HepG2 (cell line): ENCODE data around the gene DNAJC7. TPM values are rescaled to one million over a fixed set of nuclear protein-coding genes. Genes with fewer than 3 reads are reported as not detected.

Experiments used
- CBX2 ChIP-seq, 2 experiments: fragments of 200-600 bp in 1 of 2; sonication (generic); formaldehyde crosslinking in 1 of 2; IDR thresholded peaks; 2 replicates each; pipeline versions ENCODE4 v1.7.0 to v1.8.1; 2018 to 2022; ENCODE audit warnings: low read depth in 2 of 2, low read length in 1 of 2, mild to moderate bottlenecking in 1 of 2, missing genetic modification reagents in 1 of 2
- CC2D1A ChIP-seq: sonication (generic); formaldehyde crosslinking; IDR thresholded peaks from 2 replicates; pipeline ENCODE4 v1.8.1; 2023; ENCODE audit warnings: mild to moderate bottlenecking, missing genetic modification reagents
- CHCHD3 ChIP-seq: sonication (generic); formaldehyde crosslinking; IDR thresholded peaks from 2 replicates; pipeline ENCODE4 v1.8.0; 2022; ENCODE audit warnings: mild to moderate bottlenecking, missing genetic modification reagents, moderate library complexity
- HOXA9 ChIP-seq: sonication (generic); formaldehyde crosslinking; IDR thresholded peaks from 2 replicates; pipeline ENCODE4 v1.8.1; 2022; ENCODE audit warnings: missing genetic modification reagents, mild to moderate bottlenecking, moderate library complexity, borderline replicate concordance
- KDM3A ChIP-seq: IDR thresholded peaks from 2 replicates; pipeline ENCODE4 v1.6.1; 2018; ENCODE audit warnings: low read depth, missing compliant biosample characterization
- NFIB ChIP-seq: sonication (generic); formaldehyde crosslinking; IDR thresholded peaks from 2 replicates; pipeline ENCODE4 v1.9.0; 2021; ENCODE audit warnings: missing genetic modification reagents, mild to moderate bottlenecking, borderline replicate concordance
- NR2F6 ChIP-seq, 2 experiments: IDR thresholded peaks; 2 replicates each; pipeline ENCODE4 v1.6.1; 2016; ENCODE audit warnings: antibody characterized with exemption in 1 of 2, mild to moderate bottlenecking in 1 of 2
- SOX13 ChIP-seq, 3 experiments: fragments of 450-650 bp in 1 of 3; sonication (generic) in 1 of 3; formaldehyde crosslinking in 1 of 3; IDR thresholded peaks in 2 of 3; conservative IDR thresholded peaks in 1 of 3; 2 replicates each; pipeline versions ENCODE4 v1.5.0 to v1.6.1; 2016 to 2020; ENCODE audit warnings: antibody characterized with exemption in 1 of 3, mild to moderate bottlenecking in 1 of 3, missing compliant biosample characterization in 1 of 3, missing genetic modification reagents in 1 of 3, moderate library complexity in 1 of 3
- SYNCRIP ChIP-seq: fragments of 200-400 bp; formaldehyde crosslinking; IDR thresholded peaks from 2 replicates; pipeline ENCODE4 v1.6.1; 2018; ENCODE audit warnings: mild to moderate bottlenecking, low read depth, low read length; ENCODE audit not compliant: insufficient read depth
- ZNF343 ChIP-seq: sonication (generic); formaldehyde crosslinking; IDR thresholded peaks from 2 replicates; pipeline ENCODE4 v1.4.0; 2020; ENCODE audit warnings: mild to moderate bottlenecking, missing genetic modification reagents
- ZNF350 ChIP-seq: sonication (generic); formaldehyde crosslinking; IDR thresholded peaks from 2 replicates; pipeline ENCODE4 v1.4.0; 2020; ENCODE audit warnings: mild to moderate bottlenecking, low read depth, missing genetic modification reagents, borderline replicate concordance
- ZNF781 ChIP-seq: sonication (generic); formaldehyde crosslinking; IDR thresholded peaks from 2 replicates; pipeline ENCODE4 v1.5.1; 2020; ENCODE audit warnings: borderline replicate concordance, mild to moderate bottlenecking, missing genetic modification reagents; ENCODE audit errors: not compliant biosample characterization
- ZNF839 ChIP-seq: sonication (generic); formaldehyde crosslinking; IDR thresholded peaks from 2 replicates; pipeline ENCODE4 v1.4.0; 2020; ENCODE audit warnings: missing genetic modification reagents, mild to moderate bottlenecking, borderline replicate concordance
- ZNF878 ChIP-seq: sonication (generic); formaldehyde crosslinking; IDR thresholded peaks from 2 replicates; pipeline ENCODE4 v1.8.1; 2023; ENCODE audit warnings: mild to moderate bottlenecking, missing genetic modification reagents, moderate library complexity
- polyA plus RNA-seq, 8 experiments: library from polyadenylated mRNA; depleted of rRNA in 3 of 8; stranded (reverse) in 7 of 8; unstranded in 1 of 8; fragments of >200 nt; fragmentation: Illumina TruSeq in 4 of 8; extraction: Trizol in 4 of 8; gene quantifications; 2 replicates each; pipeline versions ENCODE4 v1.2.1 to v1.2.3, GENCODE V29; 2011 to 2016; ENCODE audit warnings: low read depth in 4 of 8, missing spikeins in 1 of 8, mixed read lengths in 1 of 8; ENCODE audit not compliant: insufficient read depth in 1 of 8
- total RNA-seq, 5 experiments: library from RNA; depleted of rRNA; stranded (reverse); fragments of >200 nt; fragmentation: Illumina TruSeq; extraction: Trizol; gene quantifications; 2 replicates each; pipeline ENCODE4 v1.2.3, GENCODE V29; 2016; ENCODE audit warnings: low read depth in 1 of 5
- TF ChIP-seq, protein P1 (sequence below): sonication (generic); formaldehyde crosslinking; IDR thresholded peaks from 2 replicates; pipeline ENCODE4 v1.5.0; 2020; ENCODE audit warnings: missing genetic modification reagents
- TF ChIP-seq, protein P2 (sequence below): sonication (generic); formaldehyde crosslinking; IDR thresholded peaks from 2 replicates; pipeline ENCODE4 v1.8.0; 2022; ENCODE audit warnings: missing genetic modification reagents, mild to moderate bottlenecking, moderate library complexity, borderline replicate concordance
- TF ChIP-seq, protein P3 (sequence below): IDR thresholded peaks from 2 replicates; pipeline ENCODE4 v1.6.1; 2016; ENCODE audit warnings: low read depth, control low read depth
- TF ChIP-seq, protein P4 (sequence below): sonication (generic); formaldehyde crosslinking; IDR thresholded peaks from 2 replicates; pipeline ENCODE4 v1.5.0; 2020; ENCODE audit warnings: mild to moderate bottlenecking, missing genetic modification reagents

DNAJC7 gene
- total and polyA plus RNA-seq, 2 of the 13 experiments (the other 11 are each of a cell fraction or from before 2014, with no cell fraction given): 47.7 to 132 TPM

DNA sequence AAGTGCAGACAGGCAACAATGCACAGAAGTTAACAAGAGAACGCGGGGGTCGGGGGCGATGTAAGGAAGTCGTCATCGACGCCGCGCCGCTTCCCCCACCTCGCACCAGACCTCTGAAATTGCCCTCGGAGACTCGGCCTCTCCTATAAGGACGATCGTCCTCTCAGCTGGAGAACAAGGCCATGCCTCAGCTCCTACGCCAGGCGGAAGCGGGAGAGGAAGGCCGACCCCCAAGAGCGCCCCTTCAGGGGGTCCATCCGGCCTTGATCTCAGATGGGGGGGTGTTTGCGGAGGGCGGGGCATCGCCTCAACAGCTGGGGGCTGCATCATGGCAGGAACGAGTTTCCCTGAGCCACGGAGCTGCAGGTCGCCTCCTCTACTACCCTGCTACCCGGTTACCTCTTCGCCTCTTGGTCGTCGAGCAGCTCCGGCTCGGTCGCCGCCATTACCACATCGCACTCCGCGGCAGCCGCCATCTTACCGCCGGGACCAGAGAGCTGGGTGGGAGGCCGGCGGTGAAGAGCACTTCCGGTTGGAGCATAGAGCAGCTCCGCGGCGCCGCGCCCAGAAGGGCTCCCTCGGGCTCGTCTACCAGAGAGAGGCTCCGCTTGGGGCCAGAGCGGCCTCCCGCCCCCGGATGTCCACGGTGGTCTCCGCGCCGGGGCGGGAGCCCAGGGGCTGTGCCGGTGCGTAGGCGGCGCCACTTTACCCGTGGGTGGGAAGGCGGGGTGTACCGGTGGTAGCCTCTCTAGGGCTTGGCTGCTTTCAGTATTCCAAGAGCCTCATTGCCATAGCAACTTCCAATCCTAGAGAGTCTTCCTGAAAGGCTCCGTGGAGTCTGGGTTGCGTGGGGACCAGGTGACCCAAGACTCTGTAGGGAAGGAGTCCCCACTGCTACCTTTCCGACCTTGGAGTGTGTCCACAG is at the start of gene DNAJC7 (continued):
- no peak for TF ChIP-seq HOXA9 (CRISPR knock-in tag)
- TF ChIP-seq, protein P1, sequence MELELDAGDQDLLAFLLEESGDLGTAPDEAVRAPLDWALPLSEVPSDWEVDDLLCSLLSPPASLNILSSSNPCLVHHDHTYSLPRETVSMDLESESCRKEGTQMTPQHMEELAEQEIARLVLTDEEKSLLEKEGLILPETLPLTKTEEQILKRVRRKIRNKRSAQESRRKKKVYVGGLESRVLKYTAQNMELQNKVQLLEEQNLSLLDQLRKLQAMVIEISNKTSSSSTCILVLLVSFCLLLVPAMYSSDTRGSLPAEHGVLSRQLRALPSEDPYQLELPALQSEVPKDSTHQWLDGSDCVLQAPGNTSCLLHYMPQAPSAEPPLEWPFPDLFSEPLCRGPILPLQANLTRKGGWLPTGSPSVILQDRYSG (CRISPR knock-in tag): 0 out of 2 replicates have a peak, but pooled peaks have one; percentile 48
- no peak for TF ChIP-seq NR2F6 (IDR thresholded peaks at IDR 0.05)
- peak; percentile 60 for TF ChIP-seq NR2F6 (CRISPR knock-in tag; IDR thresholded peaks at IDR 0.05)
- TF ChIP-seq, protein P2, sequence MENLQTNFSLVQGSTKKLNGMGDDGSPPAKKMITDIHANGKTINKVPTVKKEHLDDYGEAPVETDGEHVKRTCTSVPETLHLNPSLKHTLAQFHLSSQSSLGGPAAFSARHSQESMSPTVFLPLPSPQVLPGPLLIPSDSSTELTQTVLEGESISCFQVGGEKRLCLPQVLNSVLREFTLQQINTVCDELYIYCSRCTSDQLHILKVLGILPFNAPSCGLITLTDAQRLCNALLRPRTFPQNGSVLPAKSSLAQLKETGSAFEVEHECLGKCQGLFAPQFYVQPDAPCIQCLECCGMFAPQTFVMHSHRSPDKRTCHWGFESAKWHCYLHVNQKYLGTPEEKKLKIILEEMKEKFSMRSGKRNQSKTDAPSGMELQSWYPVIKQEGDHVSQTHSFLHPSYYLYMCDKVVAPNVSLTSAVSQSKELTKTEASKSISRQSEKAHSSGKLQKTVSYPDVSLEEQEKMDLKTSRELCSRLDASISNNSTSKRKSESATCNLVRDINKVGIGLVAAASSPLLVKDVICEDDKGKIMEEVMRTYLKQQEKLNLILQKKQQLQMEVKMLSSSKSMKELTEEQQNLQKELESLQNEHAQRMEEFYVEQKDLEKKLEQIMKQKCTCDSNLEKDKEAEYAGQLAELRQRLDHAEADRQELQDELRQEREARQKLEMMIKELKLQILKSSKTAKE: no peak
- peak; percentile 75; the same call in 1 of the 2 replicates for TF ChIP-seq ZNF839 (CRISPR knock-in tag)
- peak; percentile 78; the same call in 1 of the 2 replicates for TF ChIP-seq CHCHD3 (CRISPR knock-in tag)
- peak; percentile 98 for TF ChIP-seq ZNF343 (CRISPR knock-in tag)
- no peak for TF ChIP-seq SYNCRIP
- peak; percentile 39; the same call in 1 of the 2 replicates for TF ChIP-seq SOX13 (IDR thresholded peaks at IDR 0.05)
- peak; percentile 38 to 43; a peak in 3 of 4 replicates for TF ChIP-seq SOX13 (CRISPR knock-in tag; conservative IDR thresholded peaks at IDR 0.05 in 1 of 2, IDR thresholded peaks at IDR 0.05 in 1 of 2)
- no peak; the same call in 1 of the 2 replicates for TF ChIP-seq CC2D1A
- TF ChIP-seq, protein P3, sequence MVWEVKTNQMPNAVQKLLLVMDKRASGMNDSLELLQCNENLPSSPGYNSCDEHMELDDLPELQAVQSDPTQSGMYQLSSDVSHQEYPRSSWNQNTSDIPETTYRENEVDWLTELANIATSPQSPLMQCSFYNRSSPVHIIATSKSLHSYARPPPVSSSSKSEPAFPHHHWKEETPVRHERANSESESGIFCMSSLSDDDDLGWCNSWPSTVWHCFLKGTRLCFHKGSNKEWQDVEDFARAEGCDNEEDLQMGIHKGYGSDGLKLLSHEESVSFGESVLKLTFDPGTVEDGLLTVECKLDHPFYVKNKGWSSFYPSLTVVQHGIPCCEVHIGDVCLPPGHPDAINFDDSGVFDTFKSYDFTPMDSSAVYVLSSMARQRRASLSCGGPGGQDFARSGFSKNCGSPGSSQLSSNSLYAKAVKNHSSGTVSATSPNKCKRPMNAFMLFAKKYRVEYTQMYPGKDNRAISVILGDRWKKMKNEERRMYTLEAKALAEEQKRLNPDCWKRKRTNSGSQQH (CRISPR knock-in tag): peak; percentile 31; the same call in 1 of the 2 replicates
- TF ChIP-seq ZNF350 (CRISPR knock-in tag): peak; percentile 80; the same call in 1 of the 2 replicates
- 0 out of 2 replicates have a peak, but pooled peaks have one; percentile 56 for TF ChIP-seq ZNF878
- TF ChIP-seq, protein P4, sequence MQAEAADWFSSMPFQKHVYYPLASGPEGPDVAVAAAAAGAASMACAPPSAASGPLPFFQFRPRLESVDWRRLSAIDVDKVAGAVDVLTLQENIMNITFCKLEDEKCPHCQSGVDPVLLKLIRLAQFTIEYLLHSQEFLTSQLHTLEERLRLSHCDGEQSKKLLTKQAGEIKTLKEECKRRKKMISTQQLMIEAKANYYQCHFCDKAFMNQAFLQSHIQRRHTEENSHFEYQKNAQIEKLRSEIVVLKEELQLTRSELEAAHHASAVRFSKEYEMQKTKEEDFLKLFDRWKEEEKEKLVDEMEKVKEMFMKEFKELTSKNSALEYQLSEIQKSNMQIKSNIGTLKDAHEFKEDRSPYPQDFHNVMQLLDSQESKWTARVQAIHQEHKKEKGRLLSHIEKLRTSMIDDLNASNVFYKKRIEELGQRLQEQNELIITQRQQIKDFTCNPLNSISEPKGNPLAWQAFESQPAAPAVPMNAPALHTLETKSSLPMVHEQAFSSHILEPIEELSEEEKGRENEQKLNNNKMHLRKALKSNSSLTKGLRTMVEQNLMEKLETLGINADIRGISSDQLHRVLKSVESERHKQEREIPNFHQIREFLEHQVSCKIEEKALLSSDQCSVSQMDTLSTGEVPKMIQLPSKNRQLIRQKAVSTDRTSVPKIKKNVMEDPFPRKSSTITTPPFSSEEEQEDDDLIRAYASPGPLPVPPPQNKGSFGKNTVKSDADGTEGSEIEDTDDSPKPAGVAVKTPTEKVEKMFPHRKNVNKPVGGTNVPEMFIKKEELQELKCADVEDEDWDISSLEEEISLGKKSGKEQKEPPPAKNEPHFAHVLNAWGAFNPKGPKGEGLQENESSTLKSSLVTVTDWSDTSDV: peak; percentile 97
- no peak for TF ChIP-seq NFIB (CRISPR knock-in tag)
- TF ChIP-seq ZNF781 (CRISPR knock-in tag): peak; percentile 91
- TF ChIP-seq KDM3A: peak; percentile 97; the same call in 1 of the 2 replicates
- TF ChIP-seq CBX2 (IDR thresholded peaks at IDR 0.05; ENCODE audit: low read depth, low read length): no peak
- no peak for TF ChIP-seq CBX2 (CRISPR knock-in tag; IDR thresholded peaks at IDR 0.05; ENCODE audit: low read depth)
